Peyer's patch (tissue), 4 donors: Measurements from ENCODE around the gene MRTFB. TPM values are rescaled to one million over a fixed set of nuclear protein-coding genes. Genes with fewer than 3 reads are reported as not detected.

Experiments
- DNase-seq, 3 donors: peaks; one replicate each; pipeline ENCODE4 v3.0.0-alpha.2; 2017 to 2019
- H3K27ac ChIP-seq, 4 donors: fragments of 200-600 bp; sonication (generic); one replicate each; pipeline ENCODE4 v1.5.1; 2016 to 2019
- H3K27me3 ChIP-seq, 2 donors: fragments of 200-600 bp; sonication (generic); one replicate each; pipeline ENCODE4 v1.5.1; 2019
- H3K36me3 ChIP-seq, 3 donors: fragments of 200-600 bp; sonication (generic); one replicate each; pipeline ENCODE4 v1.5.1; 2016 to 2019
- H3K4me1 ChIP-seq, 4 donors: fragments of 200-600 bp; sonication (generic); one replicate each; pipeline ENCODE4 v1.5.1; 2016 to 2019
- H3K4me3 ChIP-seq, 4 donors: fragments of 200-600 bp; sonication (generic); 1 replicate in 3 of 4; 2 replicates in 1 of 4; pipeline ENCODE4 v1.5.1; 2016 to 2019; ENCODE audit warnings: mild to moderate bottlenecking in 1 of 4
- H3K9me3 ChIP-seq, 4 donors: fragments of 200-600 bp; sonication (generic); one replicate each; pipeline ENCODE4 v1.5.1; 2016 to 2019; ENCODE audit warnings: mild to moderate bottlenecking in 1 of 4
- CTCF ChIP-seq, 6 experiments: fragments of 450-650 bp in 4 of 6; fragments of 200-600 bp in 2 of 6; sonication (generic) in 1 of 6; IDR thresholded peaks; one replicate each; pipeline ENCODE4 v1.5.1; 2017 to 2019; ENCODE audit warnings: antibody characterized with exemption in 6 of 6, mild to moderate bottlenecking in 3 of 6, moderate library complexity in 1 of 6
- POLR2A ChIP-seq, 2 donors: fragments of 450-650 bp; IDR thresholded peaks; one replicate each; pipeline ENCODE4 v1.5.1; 2017; ENCODE audit warnings: antibody characterized with exemption in 2 of 2, mild to moderate bottlenecking in 2 of 2, moderate library complexity in 2 of 2
- total RNA-seq, 4 donors: library from RNA; depleted of rRNA; stranded (reverse); fragments of >200 nt; gene quantifications; one replicate each; pipeline ENCODE4 v1.1.0, GENCODE V29; 2016

MRTFB gene
- total RNA-seq, 4 donors from 2014 or later = 42.2 to 136 (median 68.7) TPM

- Histone ChIP-seq H3K9me3 (no peaks in the 10 kb centered on the region), H3K4me3 (no peak overlapping the region), H3K36me3 (peaks cover 0 to 41% (median 0%) of the 10 kb centered on the region in 3 donors), H3K27me3 (no peaks in the 10 kb centered on the region), H3K4me1 (no peaks in the 10 kb centered on the region), H3K27ac (no peak overlapping the region)
- no peak for DNase-seq
- TF ChIP-seq POLR2A (IDR thresholded peaks at IDR 0.05) (no peak), CTCF (IDR thresholded peaks at IDR 0.05) (no peak)
Measured at GRCh38 chr16:14215941-14216340, 144.8 kb downstream of the MRTFB start.

GRCh38 chr16:14219983-14220382, 148.9 kb downstream of the MRTFB start:
- peaks cover 0 to 60% (median 0%) of the 10 kb centered on the region in 3 donors for H3K36me3 ChIP-seq
- no peak for DNase-seq
- H3K27me3 ChIP-seq = no peaks in the 10 kb centered on the region
- no peaks in the 10 kb centered on the region for H3K4me1 ChIP-seq
- TF ChIP-seq CTCF (IDR thresholded peaks at IDR 0.05) = no peak
- TF ChIP-seq POLR2A (IDR thresholded peaks at IDR 0.05) = no peak
- H3K27ac ChIP-seq = no peak overlapping the region
- H3K9me3 ChIP-seq = no peaks in the 10 kb centered on the region
- no peak overlapping the region for H3K4me3 ChIP-seq

GRCh38 chr16:14223632-14224031, 152.5 kb downstream of the MRTFB start:
- no peak for TF ChIP-seq CTCF (IDR thresholded peaks at IDR 0.05)
- no peak for TF ChIP-seq POLR2A (IDR thresholded peaks at IDR 0.05)
- no peaks in the 10 kb centered on the region for H3K27me3 ChIP-seq
- no peak for DNase-seq
- no peak overlapping the region for H3K27ac ChIP-seq
- H3K36me3 ChIP-seq = peaks cover 0 to 48% (median 0%) of the 10 kb centered on the region in 3 donors
- no peaks in the 10 kb centered on the region for H3K9me3 ChIP-seq
- no peak overlapping the region for H3K4me3 ChIP-seq
- no peaks in the 10 kb centered on the region for H3K4me1 ChIP-seq

- no peak for TF ChIP-seq CTCF (IDR thresholded peaks at IDR 0.05)
- TF ChIP-seq POLR2A (IDR thresholded peaks at IDR 0.05) = no peak
- no peak overlapping the region for H3K27ac ChIP-seq
- H3K4me3 ChIP-seq = no peak overlapping the region
- no peaks in the 10 kb centered on the region for H3K9me3 ChIP-seq
- peaks cover 0 to 31% (median 0%) of the 10 kb centered on the region in 3 donors for H3K36me3 ChIP-seq
- DNase-seq = no peak
- no peaks in the 10 kb centered on the region for H3K27me3 ChIP-seq
- H3K4me1 ChIP-seq = no peaks in the 10 kb centered on the region
Measured at GRCh38 chr16:14225457-14225856, 154.3 kb downstream of the MRTFB start.

GRCh38 chr16:14232106-14232864, 161.2 kb downstream of the MRTFB start:
- no peak for DNase-seq
- no peak overlapping the region for H3K4me3 ChIP-seq
- H3K27ac ChIP-seq = no peak overlapping the region

More at GRCh38 chr16:14232106-14232864, 161.2 kb downstream of the MRTFB start:
- no peaks in the 10 kb centered on the region for H3K27me3 ChIP-seq
- TF ChIP-seq CTCF (IDR thresholded peaks at IDR 0.05) (no peak), POLR2A (IDR thresholded peaks at IDR 0.05) (no peak)
- peaks cover 0 to 24% (median 0%) of the 10 kb centered on the region in 3 donors for H3K36me3 ChIP-seq
- H3K9me3 ChIP-seq = no peaks in the 10 kb centered on the region
- H3K4me1 ChIP-seq = no peaks in the 10 kb centered on the region
